HCT116 (cell line): Measurements from ENCODE around the gene ASB1. TPM values are rescaled to one million over a fixed set of nuclear protein-coding genes. Genes with fewer than 3 reads are reported as not detected.

Experiments used
- ATAC-seq: fragments of 200-7000 bp; cut with Tn5 transposase; 2 replicates; pipeline ENCODE4 v1.9.1; 2020; ENCODE audit warnings: mild to moderate bottlenecking, moderate library complexity
- BruUV-seq: library from RNA; stranded (reverse); fragments of 400-500 nt; replicated peaks from 2 replicates; lab custom pipeline; 2021; lab: Mats Ljungman, UMichigan
- CTCF ChIA-PET: fragments of 300-600 bp; sonication (Branson Sonifier 250); formaldehyde crosslinking; loops from one replicate; lab custom pipeline; 2021; ENCODE audit warnings: antibody characterized with exemption; lab: Charles Lee
- POLR2A ChIA-PET: fragments of 300-600, 350-600 bp; sonication (Branson Sonifier 250); formaldehyde crosslinking; loops from one replicate; lab custom pipeline; 2021; ENCODE audit warnings: antibody characterized with exemption; lab: Charles Lee
- RAD21 ChIA-PET, 2 experiments: fragments of 300-600 bp; sonication (Branson Sonifier 250); formaldehyde crosslinking; loops; one replicate each; lab custom pipeline; 2023; ENCODE audit warnings: low total read pairs in 2 of 2; ENCODE audit not compliant: uncharacterized antibody in 2 of 2, unreplicated experiment in 2 of 2, low non-redundant PET in 1 of 2; lab: Charles Lee
- DNase-seq: peaks from one replicate; pipeline ENCODE4 v3.0.0-alpha.2; 2010; ENCODE audit warnings: low read depth, low spot score
- H2AFZ ChIP-seq: fragments of 200-600 bp; shearing (Covaris generic), sonication (generic); 2 replicates; pipeline ENCODE4 v1.6.1; 2017; ENCODE audit warnings: low read depth, mixed run types, mixed read lengths, antibody characterized with exemption, low read length; ENCODE audit not compliant: poor library complexity, severe bottlenecking
- H3K27ac ChIP-seq: 2 replicates; pipeline ENCODE4 v1.5.1; 2012; ENCODE audit warnings: low read depth, low read length
- H3K27me3 ChIP-seq: fragments of 200-600 bp; sonication (generic); 2 replicates; pipeline ENCODE4 v1.6.1; 2016; ENCODE audit warnings: mixed run types, low read length, mixed read lengths; ENCODE audit not compliant: insufficient read depth
- H3K36me3 ChIP-seq, 2 experiments: fragments of 200-500 bp in 1 of 2; fragments of 200-600 bp in 1 of 2; sonication (Bioruptor generic) in 1 of 2; sonication (generic) in 1 of 2; 2 replicates each; pipeline versions ENCODE4 v1.5.1 to v1.6.1; 2014 to 2016; ENCODE audit warnings: low read length in 2 of 2, inconsistent platforms in 1 of 2, mixed read lengths in 1 of 2, mixed run types in 1 of 2; ENCODE audit not compliant: insufficient read depth in 2 of 2, control insufficient read depth in 1 of 2
- H3K4me1 ChIP-seq, 2 experiments: fragments of 200-600 bp in 1 of 2; sonication (generic) in 1 of 2; 2 replicates each; pipeline versions ENCODE4 v1.5.1 to v1.6.1; 2012 to 2017; ENCODE audit warnings: low read length in 2 of 2, inconsistent platforms in 1 of 2, mild to moderate bottlenecking in 1 of 2, mixed read lengths in 1 of 2, mixed run types in 1 of 2, moderate library complexity in 1 of 2; ENCODE audit not compliant: insufficient read depth in 2 of 2, control insufficient read depth in 1 of 2
- H3K4me2 ChIP-seq: fragments of 200-600 bp; sonication (generic); 2 replicates; pipeline ENCODE4 v1.6.1; 2017; ENCODE audit warnings: mixed run types, low read length, mixed read lengths
- H3K4me3 ChIP-seq, 2 experiments: fragments of 200-600 bp in 1 of 2; sonication (generic) in 1 of 2; replicated peaks in 1 of 2; 2 replicates each; pipeline ENCODE4 v1.5.1; 2011 to 2016; ENCODE audit warnings: low read length in 2 of 2, control low read depth in 1 of 2, low read depth in 1 of 2, mild to moderate bottlenecking in 1 of 2, mixed read lengths in 1 of 2, mixed run types in 1 of 2
- H3K79me2 ChIP-seq: fragments of 200-600 bp; sonication (generic); 2 replicates; pipeline ENCODE4 v1.6.1; 2017; ENCODE audit warnings: mild to moderate bottlenecking, mixed run types, low read length, moderate library complexity, mixed read lengths; ENCODE audit not compliant: insufficient read depth
- H3K9ac ChIP-seq: fragments of 200-600 bp; sonication (generic); 2 replicates; pipeline ENCODE4 v1.6.1; 2016; ENCODE audit warnings: low read length, mixed read lengths
- H3K9me2 ChIP-seq: fragments of 200-600 bp; sonication (generic), shearing (Covaris generic); 2 replicates; pipeline ENCODE4 v1.6.1; 2017; ENCODE audit warnings: mixed run types, mild to moderate bottlenecking, moderate library complexity; ENCODE audit not compliant: insufficient read depth
- H3K9me3 ChIP-seq, 2 experiments: fragments of 200-500 bp in 1 of 2; fragments of 200-600 bp in 1 of 2; sonication (Bioruptor generic) in 1 of 2; sonication (generic) in 1 of 2; 2 replicates each; pipeline ENCODE4 v1.6.1; 2014 to 2017; ENCODE audit warnings: low read length in 2 of 2, mixed read lengths in 2 of 2, inconsistent platforms in 1 of 2, low read depth in 1 of 2, mild to moderate bottlenecking in 1 of 2, mixed run types in 1 of 2, moderate library complexity in 1 of 2; ENCODE audit not compliant: control insufficient read depth in 1 of 2, insufficient read depth in 1 of 2
- H4K20me1 ChIP-seq: fragments of 200-600 bp; sonication (generic), shearing (Covaris generic); 2 replicates; pipeline ENCODE4 v1.6.1; 2017; ENCODE audit warnings: mixed run types, mild to moderate bottlenecking, moderate library complexity; ENCODE audit not compliant: insufficient read depth
- CBX3 ChIP-seq: IDR thresholded peaks from 2 replicates; pipeline ENCODE4 v1.6.1; 2012; ENCODE audit warnings: low read depth
- EGR1 ChIP-seq: IDR thresholded peaks from 2 replicates; pipeline ENCODE4 v1.6.1; 2012; ENCODE audit warnings: low read depth
- SIN3A ChIP-seq: IDR thresholded peaks from 2 replicates; pipeline ENCODE4 v1.6.1; 2012; ENCODE audit warnings: low read depth
- YY1 ChIP-seq: IDR thresholded peaks from 2 replicates; pipeline ENCODE4 v1.6.1; 2011; ENCODE audit warnings: low read length, low read depth, moderate library complexity, mild to moderate bottlenecking; ENCODE audit not compliant: insufficient replicate concordance; ENCODE audit errors: extremely low read depth
- ZBTB33 ChIP-seq: IDR thresholded peaks from 2 replicates; pipeline ENCODE4 v1.6.1; 2011; ENCODE audit warnings: mild to moderate bottlenecking, low read length, moderate library complexity; ENCODE audit not compliant: insufficient replicate concordance; ENCODE audit errors: extremely low read depth
- ZFX ChIP-seq: fragments of 450-650 bp; IDR thresholded peaks from 2 replicates; pipeline ENCODE4 v1.6.1; 2017
- ZNF274 ChIP-seq: fragments of 200-500 bp; sonication (Bioruptor generic); IDR thresholded peaks from 2 replicates; pipeline ENCODE4 v1.6.1; 2014; ENCODE audit warnings: mild to moderate bottlenecking, low read depth, low read length, inconsistent platforms
- intact Hi-C: fragments of 100-400 bp; cut with micrococcal nuclease; formaldehyde crosslinking; loops from 2 replicates; pipeline ENCODE4 v1.10.0; 2022
- total RNA-seq: library from RNA; stranded (reverse); gene quantifications from one replicate; pipeline ENCODE4 v1.2.1, GENCODE V29; 2021; ENCODE audit not compliant: unreplicated experiment
- TF ChIP-seq, protein P1 (sequence below): IDR thresholded peaks from 2 replicates; pipeline ENCODE4 v1.6.1; 2012; ENCODE audit warnings: low read depth
- TF ChIP-seq, protein P2 (sequence below), 3 experiments: fragments of 200-600 bp in 1 of 3; sonication (generic) in 1 of 3; IDR thresholded peaks in 2 of 3; conservative IDR thresholded peaks in 1 of 3; 2 replicates each; pipeline ENCODE4 v1.5.1; 2012 to 2017; ENCODE audit warnings: low read depth in 2 of 3, low read length in 2 of 3, antibody characterized with exemption in 1 of 3, borderline replicate concordance in 1 of 3, control low read depth in 1 of 3, mild to moderate bottlenecking in 1 of 3, mixed read lengths in 1 of 3, mixed run types in 1 of 3, moderate library complexity in 1 of 3; ENCODE audit not compliant: insufficient read depth in 1 of 3

ASB1 gene
- total RNA-seq, 1 experiment from 2014 or later: 43.1 TPM

- H3K36me3 ChIP-seq: peaks cover 14 to 20% of the 10 kb centered on the region in 2 experiments; a peak in 3 of 4 replicates
- DNase-seq (no peak), ATAC-seq (no peak)
- RAD21 ChIA-PET: no interaction called here
- BruUV-seq: no TSS peak
- CTCF ChIA-PET: interaction anchor here (1.2 kb wide), 1 partner anchor 70 kb away, joined by 3 read pairs; no protein-coding TSS in a partner anchor
- H3K27ac ChIP-seq: peak overlapping the region; percentile 60; the same call in 1 of the 2 replicates
- H3K27me3 ChIP-seq: no peaks in the 10 kb centered on the region
- H2AFZ ChIP-seq: no peak overlapping the region
- H3K4me3 ChIP-seq: no peak overlapping the region
- no peaks in the 10 kb centered on the region for H3K9me2 ChIP-seq
- H3K79me2 ChIP-seq: peaks cover 73% of the 10 kb centered on the region
- peak overlapping the region; percentile 71; the same call in 1 of the 2 replicates for H3K4me2 ChIP-seq
- TF ChIP-seq YY1 (no peak), SIN3A (no peak), ZNF274 (no peak), EGR1 (no peak), CBX3 (no peak), ZFX (no peak), ZBTB33 (no peak)
- TF ChIP-seq, protein P1, sequence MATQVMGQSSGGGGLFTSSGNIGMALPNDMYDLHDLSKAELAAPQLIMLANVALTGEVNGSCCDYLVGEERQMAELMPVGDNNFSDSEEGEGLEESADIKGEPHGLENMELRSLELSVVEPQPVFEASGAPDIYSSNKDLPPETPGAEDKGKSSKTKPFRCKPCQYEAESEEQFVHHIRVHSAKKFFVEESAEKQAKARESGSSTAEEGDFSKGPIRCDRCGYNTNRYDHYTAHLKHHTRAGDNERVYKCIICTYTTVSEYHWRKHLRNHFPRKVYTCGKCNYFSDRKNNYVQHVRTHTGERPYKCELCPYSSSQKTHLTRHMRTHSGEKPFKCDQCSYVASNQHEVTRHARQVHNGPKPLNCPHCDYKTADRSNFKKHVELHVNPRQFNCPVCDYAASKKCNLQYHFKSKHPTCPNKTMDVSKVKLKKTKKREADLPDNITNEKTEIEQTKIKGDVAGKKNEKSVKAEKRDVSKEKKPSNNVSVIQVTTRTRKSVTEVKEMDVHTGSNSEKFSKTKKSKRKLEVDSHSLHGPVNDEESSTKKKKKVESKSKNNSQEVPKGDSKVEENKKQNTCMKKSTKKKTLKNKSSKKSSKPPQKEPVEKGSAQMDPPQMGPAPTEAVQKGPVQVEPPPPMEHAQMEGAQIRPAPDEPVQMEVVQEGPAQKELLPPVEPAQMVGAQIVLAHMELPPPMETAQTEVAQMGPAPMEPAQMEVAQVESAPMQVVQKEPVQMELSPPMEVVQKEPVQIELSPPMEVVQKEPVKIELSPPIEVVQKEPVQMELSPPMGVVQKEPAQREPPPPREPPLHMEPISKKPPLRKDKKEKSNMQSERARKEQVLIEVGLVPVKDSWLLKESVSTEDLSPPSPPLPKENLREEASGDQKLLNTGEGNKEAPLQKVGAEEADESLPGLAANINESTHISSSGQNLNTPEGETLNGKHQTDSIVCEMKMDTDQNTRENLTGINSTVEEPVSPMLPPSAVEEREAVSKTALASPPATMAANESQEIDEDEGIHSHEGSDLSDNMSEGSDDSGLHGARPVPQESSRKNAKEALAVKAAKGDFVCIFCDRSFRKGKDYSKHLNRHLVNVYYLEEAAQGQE: no peak
- TF ChIP-seq, protein P2, sequence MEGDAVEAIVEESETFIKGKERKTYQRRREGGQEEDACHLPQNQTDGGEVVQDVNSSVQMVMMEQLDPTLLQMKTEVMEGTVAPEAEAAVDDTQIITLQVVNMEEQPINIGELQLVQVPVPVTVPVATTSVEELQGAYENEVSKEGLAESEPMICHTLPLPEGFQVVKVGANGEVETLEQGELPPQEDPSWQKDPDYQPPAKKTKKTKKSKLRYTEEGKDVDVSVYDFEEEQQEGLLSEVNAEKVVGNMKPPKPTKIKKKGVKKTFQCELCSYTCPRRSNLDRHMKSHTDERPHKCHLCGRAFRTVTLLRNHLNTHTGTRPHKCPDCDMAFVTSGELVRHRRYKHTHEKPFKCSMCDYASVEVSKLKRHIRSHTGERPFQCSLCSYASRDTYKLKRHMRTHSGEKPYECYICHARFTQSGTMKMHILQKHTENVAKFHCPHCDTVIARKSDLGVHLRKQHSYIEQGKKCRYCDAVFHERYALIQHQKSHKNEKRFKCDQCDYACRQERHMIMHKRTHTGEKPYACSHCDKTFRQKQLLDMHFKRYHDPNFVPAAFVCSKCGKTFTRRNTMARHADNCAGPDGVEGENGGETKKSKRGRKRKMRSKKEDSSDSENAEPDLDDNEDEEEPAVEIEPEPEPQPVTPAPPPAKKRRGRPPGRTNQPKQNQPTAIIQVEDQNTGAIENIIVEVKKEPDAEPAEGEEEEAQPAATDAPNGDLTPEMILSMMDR (IDR thresholded peaks at IDR 0.05 in 2 of 3, conservative IDR thresholded peaks at IDR 0.05 in 1 of 3; ENCODE audit: borderline replicate concordance in 1 of 3, insufficient read depth in 1 of 3, low read depth in 2 of 3, low read length in 2 of 3): no peak
- no peaks in the 10 kb centered on the region for H3K9me3 ChIP-seq
- no peak overlapping the region for H3K9ac ChIP-seq
- intact Hi-C loops: no loop called here
- H3K4me1 ChIP-seq: peaks cover 21 to 48% of the 10 kb centered on the region in 2 experiments
- POLR2A ChIA-PET: no interaction called here
- no peaks in the 10 kb centered on the region for H4K20me1 ChIP-seq
Measured at GRCh38 chr2:238440767-238441166, 14.0 kb downstream of the ASB1 start.
